H9 (cell line): Measurements from ENCODE around the gene ZC3H6. TPM values are rescaled to one million over a fixed set of nuclear protein-coding genes. Genes with fewer than 3 reads are reported as not detected.
"Not testable (repeated sequence)": the region's sequence is repeated elsewhere in the genome, so short reads cannot be mapped to it uniquely, and the experiment has no call there.

Experiments
- DNase-seq: peaks from one replicate; pipeline ENCODE4 v3.0.0-alpha.2; 2017
- H2AFZ ChIP-seq: one replicate; pipeline ENCODE4 v1.6.1; 2013; ENCODE audit warnings: mild to moderate bottlenecking, low read length, control low read depth, moderate library complexity
- H2AK5ac ChIP-seq: 2 replicates; pipeline ENCODE4 v1.6.1; 2013; ENCODE audit warnings: low read length, control low read depth, mixed read lengths; ENCODE audit not compliant: insufficient read length
- H2BK120ac ChIP-seq: one replicate; pipeline ENCODE4 v1.6.1; 2013; ENCODE audit warnings: low read depth, mild to moderate bottlenecking, low read length, control low read depth, inconsistent platforms; ENCODE audit not compliant: poor library complexity, severe bottlenecking
- H2BK12ac ChIP-seq: 2 replicates; pipeline ENCODE4 v1.6.1; 2013; ENCODE audit warnings: low read length, control low read depth, mixed read lengths, low read depth; ENCODE audit not compliant: insufficient read length
- H2BK15ac ChIP-seq: 2 replicates; pipeline ENCODE4 v1.6.1; 2013; ENCODE audit warnings: low read depth, low read length, control low read depth
- H2BK20ac ChIP-seq: one replicate; pipeline ENCODE4 v1.6.1; 2013; ENCODE audit warnings: low read depth, mild to moderate bottlenecking, low read length, control low read depth, inconsistent platforms; ENCODE audit not compliant: poor library complexity, severe bottlenecking
- H2BK5ac ChIP-seq: 2 replicates; pipeline ENCODE4 v1.6.1; 2013; ENCODE audit warnings: low read length, control low read depth, mixed read lengths; ENCODE audit not compliant: insufficient read length
- H3K14ac ChIP-seq: 2 replicates; pipeline ENCODE4 v1.6.1; 2013; ENCODE audit warnings: low read length, control low read depth; ENCODE audit not compliant: insufficient read depth
- H3K18ac ChIP-seq: 2 replicates; pipeline ENCODE4 v1.6.1; 2013; ENCODE audit warnings: low read depth, mild to moderate bottlenecking, mixed read lengths, low read length, control low read depth; ENCODE audit not compliant: insufficient read length
- H3K23ac ChIP-seq: 2 replicates; pipeline ENCODE4 v1.6.1; 2013; ENCODE audit warnings: low read length, control low read depth, mixed read lengths, low read depth; ENCODE audit not compliant: insufficient read length
- H3K23me2 ChIP-seq: 2 replicates; pipeline ENCODE4 v1.6.1; 2013; ENCODE audit warnings: low read depth, mild to moderate bottlenecking, mixed read lengths, low read length, control low read depth; ENCODE audit not compliant: insufficient read length, poor library complexity, severe bottlenecking
- H3K27ac ChIP-seq: 2 replicates; pipeline ENCODE4 v1.5.1; 2013; ENCODE audit warnings: low read length, control low read depth, mixed read lengths, low read depth; ENCODE audit not compliant: insufficient read length
- H3K27me3 ChIP-seq: 2 replicates; pipeline ENCODE4 v1.6.1; 2013; ENCODE audit warnings: low read length, control low read depth, inconsistent platforms; ENCODE audit not compliant: insufficient read depth
- H3K4ac ChIP-seq: 2 replicates; pipeline ENCODE4 v1.6.1; 2013; ENCODE audit warnings: low read depth, mild to moderate bottlenecking, control low read depth, inconsistent platforms, low read length, moderate library complexity
- H3K4me1 ChIP-seq: 2 replicates; pipeline ENCODE4 v1.6.1; 2013; ENCODE audit warnings: low read length, control low read depth, inconsistent platforms; ENCODE audit not compliant: insufficient read depth
- H3K4me2 ChIP-seq: 2 replicates; pipeline ENCODE4 v1.6.1; 2013; ENCODE audit warnings: low read length, control low read depth, mixed read lengths; ENCODE audit not compliant: insufficient read length, insufficient read depth
- H3K56ac ChIP-seq: 2 replicates; pipeline ENCODE4 v1.6.1; 2013; ENCODE audit warnings: low read depth, mild to moderate bottlenecking, mixed read lengths, low read length, control low read depth; ENCODE audit not compliant: insufficient read length
- H3K79me1 ChIP-seq: 2 replicates; pipeline ENCODE4 v1.6.1; 2013; ENCODE audit warnings: low read depth, mild to moderate bottlenecking, moderate library complexity, low read length, control low read depth, inconsistent platforms; ENCODE audit not compliant: insufficient read depth, poor library complexity, severe bottlenecking
- H3K79me2 ChIP-seq: 2 replicates; pipeline ENCODE4 v1.6.1; 2013; ENCODE audit warnings: low read length, control low read depth, inconsistent platforms; ENCODE audit not compliant: insufficient read depth
- H3K9ac ChIP-seq: 2 replicates; pipeline ENCODE4 v1.6.1; 2013; ENCODE audit warnings: low read length, control low read depth, mixed read lengths; ENCODE audit not compliant: insufficient read length; ENCODE audit errors: extremely low read depth
- H3K9me3 ChIP-seq: one replicate; pipeline ENCODE4 v1.6.1; 2013; ENCODE audit warnings: low read depth, low read length, inconsistent platforms; ENCODE audit not compliant: control insufficient read depth
- H3T11ph ChIP-seq: one replicate; pipeline ENCODE4 v1.6.1; 2013; ENCODE audit warnings: mild to moderate bottlenecking, low read length, control low read depth, inconsistent platforms
- H4K20me1 ChIP-seq: one replicate; pipeline ENCODE4 v1.6.1; 2013; ENCODE audit not compliant: control insufficient read depth, insufficient read length, insufficient read depth
- H4K5ac ChIP-seq: 2 replicates; pipeline ENCODE4 v1.6.1; 2013; ENCODE audit warnings: low read depth, mild to moderate bottlenecking, mixed read lengths, low read length, control low read depth; ENCODE audit not compliant: insufficient read length
- H4K8ac ChIP-seq: replicated peaks from 2 replicates; pipeline ENCODE4 v1.6.1; 2013; ENCODE audit warnings: low read length, control low read depth, mixed read lengths, low read depth; ENCODE audit not compliant: insufficient read length
- H4K91ac ChIP-seq: 2 replicates; pipeline ENCODE4 v1.6.1; 2013; ENCODE audit warnings: low read depth, mild to moderate bottlenecking, moderate library complexity, mixed read lengths, low read length, control low read depth; ENCODE audit not compliant: insufficient read length
- H3K27ac Mint-ChIP-seq, 3 experiments: 2 replicates in 2 of 3; 3 replicates in 1 of 3; pipeline ENCODE4 v1.8.0; 2020 to 2021; ENCODE audit warnings: mixed read lengths in 3 of 3, mild to moderate bottlenecking in 1 of 3, moderate library complexity in 1 of 3
- H3K27me3 Mint-ChIP-seq: 2 replicates; pipeline ENCODE4 v1.8.0; 2021; ENCODE audit warnings: low read depth, mild to moderate bottlenecking, moderate library complexity, mixed read lengths
- H3K36me3 Mint-ChIP-seq, 3 experiments: 2 replicates in 2 of 3; 3 replicates in 1 of 3; pipeline ENCODE4 v1.8.0; 2020 to 2021; ENCODE audit warnings: low read depth in 3 of 3, mixed read lengths in 3 of 3; ENCODE audit not compliant: insufficient read depth in 1 of 3
- H3K4me1 Mint-ChIP-seq, 2 experiments: 2 replicates each; pipeline ENCODE4 v1.8.0; 2020; ENCODE audit warnings: mixed read lengths in 2 of 2
- H3K4me3 Mint-ChIP-seq, 2 experiments: 2 replicates in 1 of 2; 3 replicates in 1 of 2; pipeline ENCODE4 v1.8.0; 2020 to 2021; ENCODE audit warnings: mild to moderate bottlenecking in 2 of 2, mixed read lengths in 2 of 2, moderate library complexity in 1 of 2
- H3K9me3 Mint-ChIP-seq, 2 experiments: 2 replicates in 1 of 2; 3 replicates in 1 of 2; pipeline ENCODE4 v1.8.0; 2020; ENCODE audit warnings: mild to moderate bottlenecking in 2 of 2, mixed read lengths in 2 of 2, moderate library complexity in 1 of 2
- WGBS: extraction: QIAGEN DNeasy Blood & Tissue Kit; methylation state at CpG from one replicate; pipeline ENCODE4 v1.1.7; 2013; ENCODE audit warnings: missing lambda C conversion rate, low lambda C conversion rate, mixed read lengths; ENCODE audit not compliant: insufficient read length; ENCODE audit errors: extremely low coverage; 5-methylcytosine and 5-hydroxymethylcytosine counted together
- total RNA-seq: library from RNA; stranded (reverse); gene quantifications from 2 replicates; pipeline ENCODE4 v1.2.1, GENCODE V29; 2021
- TF ChIP-seq, protein P1 (sequence below): fragments of 200-600 bp; sonication (generic); conservative IDR thresholded peaks from 3 replicates; pipeline ENCODE4 v1.8.0; 2021; ENCODE audit warnings: antibody characterized with exemption, mild to moderate bottlenecking

Gene ZC3H6
- total RNA-seq, 1 experiment from 2014 or later, result 3.5 TPM

DNA sequence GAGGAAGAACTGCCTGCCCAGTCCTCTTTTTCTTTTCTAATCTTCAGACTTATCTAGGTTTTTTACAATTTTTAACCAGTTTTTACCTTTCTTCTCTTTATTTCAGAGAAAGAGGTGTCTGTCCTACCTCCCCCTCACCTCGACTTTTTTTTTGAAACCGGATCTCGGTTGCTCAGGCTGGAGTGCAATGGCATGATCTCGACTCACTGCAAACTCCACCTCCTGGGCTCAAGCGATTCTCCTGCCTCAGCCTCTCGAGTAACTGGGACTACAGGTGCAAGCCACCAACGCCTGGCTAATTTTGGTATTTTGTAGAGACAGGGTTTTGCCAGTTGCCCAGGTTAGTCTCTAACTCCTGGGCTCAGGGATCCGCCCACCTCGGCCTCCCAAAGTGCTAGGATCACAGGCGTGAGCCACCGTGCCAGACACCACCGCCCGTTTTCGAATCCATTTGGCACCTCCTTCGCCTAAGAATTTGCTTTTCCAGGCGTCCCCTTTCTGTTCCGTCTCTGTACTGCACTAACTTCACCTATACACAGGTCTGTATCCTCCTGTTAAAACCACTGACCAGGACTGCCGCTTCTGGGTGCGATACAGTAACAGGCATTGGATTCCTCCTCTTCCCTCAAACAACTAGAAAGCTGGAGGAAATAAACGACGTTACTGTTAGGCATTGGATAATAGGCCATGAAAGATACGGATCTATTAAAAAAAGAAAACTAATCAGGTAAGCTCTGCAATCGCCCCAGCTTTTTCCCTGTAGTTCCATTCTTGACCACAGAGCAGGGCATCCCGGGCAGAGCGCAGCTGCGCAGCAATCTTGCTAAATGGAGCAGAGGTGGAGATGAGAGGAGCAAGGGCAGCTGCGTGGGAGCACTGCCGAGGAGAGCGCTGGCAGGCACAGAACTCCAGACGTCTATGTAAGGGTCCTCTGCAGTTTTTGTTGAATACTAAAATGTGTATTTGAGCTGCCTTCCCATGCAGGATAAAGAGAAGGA, 69.9 kb downstream of the ZC3H6 start:
- H3K9me3 Mint-ChIP-seq, result peaks cover 6 to 17% of the 10 kb centered on the region in 2 experiments
- Histone ChIP-seq H3K14ac (no peak overlapping the region), H2BK120ac (no peak overlapping the region), H3K9ac (no peak overlapping the region), H2BK20ac (no peak overlapping the region), H3K4me1 (no peaks in the 10 kb centered on the region), H3K4me2 (no peak overlapping the region), H3K79me1 (no peaks in the 10 kb centered on the region), H3K18ac (no peak overlapping the region), H3T11ph (no peak overlapping the region), H3K23me2 (no peaks in the 10 kb centered on the region), H4K20me1 (peaks cover 2% of the 10 kb centered on the region), H3K9me3 (no peaks in the 10 kb centered on the region), H2AFZ (no peak overlapping the region), H2BK12ac (no peak overlapping the region), H3K56ac (no peak overlapping the region), H2BK5ac (no peak overlapping the region), H3K27ac (no peak overlapping the region), H4K8ac (no peak overlapping the region), H3K23ac (no peak overlapping the region), H3K79me2 (no peaks in the 10 kb centered on the region), H4K91ac (no peak overlapping the region), H3K4ac (no peak overlapping the region), H4K5ac (no peak overlapping the region), H2BK15ac (no peak overlapping the region), H3K27me3 (no peaks in the 10 kb centered on the region), H2AK5ac (no peak overlapping the region)
- H3K4me3 Mint-ChIP-seq, result no peak overlapping the region
- H3K36me3 Mint-ChIP-seq, result peaks cover 3 to 16% (median 9%) of the 10 kb centered on the region in 3 experiments; a peak in 6 of 7 replicates
- peaks cover 2% of the 10 kb centered on the region for H3K27me3 Mint-ChIP-seq
- peaks cover 0 to 2% of the 10 kb centered on the region in 2 experiments; a peak in 2 of 4 replicates for H3K4me1 Mint-ChIP-seq
- TF ChIP-seq, protein P1, sequence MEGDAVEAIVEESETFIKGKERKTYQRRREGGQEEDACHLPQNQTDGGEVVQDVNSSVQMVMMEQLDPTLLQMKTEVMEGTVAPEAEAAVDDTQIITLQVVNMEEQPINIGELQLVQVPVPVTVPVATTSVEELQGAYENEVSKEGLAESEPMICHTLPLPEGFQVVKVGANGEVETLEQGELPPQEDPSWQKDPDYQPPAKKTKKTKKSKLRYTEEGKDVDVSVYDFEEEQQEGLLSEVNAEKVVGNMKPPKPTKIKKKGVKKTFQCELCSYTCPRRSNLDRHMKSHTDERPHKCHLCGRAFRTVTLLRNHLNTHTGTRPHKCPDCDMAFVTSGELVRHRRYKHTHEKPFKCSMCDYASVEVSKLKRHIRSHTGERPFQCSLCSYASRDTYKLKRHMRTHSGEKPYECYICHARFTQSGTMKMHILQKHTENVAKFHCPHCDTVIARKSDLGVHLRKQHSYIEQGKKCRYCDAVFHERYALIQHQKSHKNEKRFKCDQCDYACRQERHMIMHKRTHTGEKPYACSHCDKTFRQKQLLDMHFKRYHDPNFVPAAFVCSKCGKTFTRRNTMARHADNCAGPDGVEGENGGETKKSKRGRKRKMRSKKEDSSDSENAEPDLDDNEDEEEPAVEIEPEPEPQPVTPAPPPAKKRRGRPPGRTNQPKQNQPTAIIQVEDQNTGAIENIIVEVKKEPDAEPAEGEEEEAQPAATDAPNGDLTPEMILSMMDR, result peak; percentile 43
- H3K27ac Mint-ChIP-seq, result no peak overlapping the region
- WGBS, result no CpG with 5 or more reads among the region's 30 CpGs
- DNase-seq, result no peak

DNA sequence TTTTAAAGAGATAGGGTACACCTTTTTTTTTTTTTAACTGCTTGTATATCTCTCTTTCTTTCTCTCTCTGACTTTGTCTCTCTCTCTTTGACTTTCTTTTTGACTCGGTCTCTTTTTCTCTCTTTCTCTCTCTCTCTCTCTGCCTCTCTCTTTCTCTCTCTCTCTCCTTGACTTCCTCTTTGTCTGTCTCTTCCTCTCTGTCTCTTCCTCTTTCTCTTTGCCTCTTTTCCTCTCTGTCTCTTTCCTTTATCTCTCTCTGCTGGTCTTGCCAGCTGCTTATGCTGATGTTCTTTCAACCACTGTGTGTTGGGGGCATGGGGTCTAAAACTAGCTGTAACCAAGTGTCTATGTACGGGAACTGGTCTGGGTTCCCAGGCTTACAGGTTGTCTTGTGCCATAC, 76.9 kb downstream of the ZC3H6 start:
- H3K56ac ChIP-seq, H3K14ac ChIP-seq, H4K8ac ChIP-seq, H2BK12ac ChIP-seq, H3K27me3 ChIP-seq, H3K4me1 Mint-ChIP-seq, H3K9me3 ChIP-seq, H3K23me2 ChIP-seq, H3K79me1 ChIP-seq, H3K18ac ChIP-seq, H2BK5ac ChIP-seq, H2BK120ac ChIP-seq, H3K4me2 ChIP-seq, H3K27me3 Mint-ChIP-seq, H2BK15ac ChIP-seq, H3K36me3 Mint-ChIP-seq, H3T11ph ChIP-seq, H3K9me3 Mint-ChIP-seq, H3K4me3 Mint-ChIP-seq, H3K4ac ChIP-seq, H3K9ac ChIP-seq, DNase-seq, H3K27ac ChIP-seq, H2AFZ ChIP-seq, H3K79me2 ChIP-seq, H2BK20ac ChIP-seq, H4K91ac ChIP-seq, H3K4me1 ChIP-seq, H3K23ac ChIP-seq, H4K20me1 ChIP-seq, H4K5ac ChIP-seq, H2AK5ac ChIP-seq: not testable (repeated sequence)
- WGBS, result no CpG with 5 or more reads among the region's 2 CpGs
- peak overlapping the region in 2 of 3 experiments; percentile 2 to 16; a peak in 2 of 7 replicates for H3K27ac Mint-ChIP-seq
